Fibroblast of mammary gland (primary cell): Measurements from ENCODE around the gene SLC5A12.
A peak's percentile ranks its signal among the peaks of the same experiment; 100 is the strongest.

Source experiments
- DNase-seq: peaks from one replicate; pipeline ENCODE4 v3.0.0-alpha.2; 2010; ENCODE audit warnings: low read depth
- H3K4me3 ChIP-seq: 2 replicates; pipeline ENCODE4 v1.5.1; 2011; ENCODE audit warnings: low read depth, mild to moderate bottlenecking, low read length, moderate library complexity; ENCODE audit not compliant: control insufficient read depth
- TF ChIP-seq, protein P1 (sequence below): conservative IDR thresholded peaks from 2 replicates; pipeline ENCODE4 v1.5.1; 2011; ENCODE audit warnings: low read depth, low read length, inconsistent platforms; ENCODE audit not compliant: control insufficient read depth, insufficient read depth

SLC5A12 gene

DNA sequence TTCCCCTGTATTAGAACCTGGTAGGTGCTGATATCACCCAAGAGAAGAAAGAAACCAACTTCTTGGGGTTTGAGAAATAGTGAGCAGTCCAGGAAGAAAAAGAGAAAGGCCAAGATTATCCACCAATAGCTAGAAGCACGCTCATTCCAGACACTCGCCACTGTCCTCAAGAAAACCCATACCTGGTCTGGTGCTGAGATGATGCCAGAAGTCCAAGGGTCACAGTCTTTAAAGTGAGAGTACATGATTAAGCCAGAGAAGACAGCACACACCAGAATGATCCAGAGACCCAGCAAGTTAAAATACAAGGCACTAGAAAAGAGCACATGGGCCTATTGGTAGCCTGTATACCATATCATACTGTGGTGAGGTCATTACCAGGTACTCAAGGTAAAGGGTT, 23.6 kb downstream of the SLC5A12 start:
- TF ChIP-seq, protein P1, sequence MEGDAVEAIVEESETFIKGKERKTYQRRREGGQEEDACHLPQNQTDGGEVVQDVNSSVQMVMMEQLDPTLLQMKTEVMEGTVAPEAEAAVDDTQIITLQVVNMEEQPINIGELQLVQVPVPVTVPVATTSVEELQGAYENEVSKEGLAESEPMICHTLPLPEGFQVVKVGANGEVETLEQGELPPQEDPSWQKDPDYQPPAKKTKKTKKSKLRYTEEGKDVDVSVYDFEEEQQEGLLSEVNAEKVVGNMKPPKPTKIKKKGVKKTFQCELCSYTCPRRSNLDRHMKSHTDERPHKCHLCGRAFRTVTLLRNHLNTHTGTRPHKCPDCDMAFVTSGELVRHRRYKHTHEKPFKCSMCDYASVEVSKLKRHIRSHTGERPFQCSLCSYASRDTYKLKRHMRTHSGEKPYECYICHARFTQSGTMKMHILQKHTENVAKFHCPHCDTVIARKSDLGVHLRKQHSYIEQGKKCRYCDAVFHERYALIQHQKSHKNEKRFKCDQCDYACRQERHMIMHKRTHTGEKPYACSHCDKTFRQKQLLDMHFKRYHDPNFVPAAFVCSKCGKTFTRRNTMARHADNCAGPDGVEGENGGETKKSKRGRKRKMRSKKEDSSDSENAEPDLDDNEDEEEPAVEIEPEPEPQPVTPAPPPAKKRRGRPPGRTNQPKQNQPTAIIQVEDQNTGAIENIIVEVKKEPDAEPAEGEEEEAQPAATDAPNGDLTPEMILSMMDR = no peak
- no peak for DNase-seq
- no peak overlapping the region for H3K4me3 ChIP-seq

DNA sequence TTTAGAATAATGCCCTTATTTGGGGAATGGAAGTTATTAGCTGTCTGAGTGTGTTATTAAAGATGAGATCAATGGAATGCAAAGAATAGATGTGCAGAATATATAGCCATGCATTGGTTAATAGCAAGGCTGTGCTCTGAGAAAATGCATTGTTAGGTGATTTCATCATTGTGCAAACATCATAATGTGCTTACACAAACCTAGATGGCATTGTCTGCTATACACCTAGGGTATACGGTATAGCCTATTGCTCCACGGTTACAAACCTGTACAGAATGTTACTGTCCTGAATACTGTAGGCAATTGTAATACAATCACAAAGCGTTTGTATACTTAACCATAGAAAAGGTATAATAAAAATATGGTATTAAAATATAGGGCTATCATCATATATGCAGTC, 25.5 kb downstream of the SLC5A12 start:
- H3K4me3 ChIP-seq = no peak overlapping the region
- DNase-seq = no peak
- TF ChIP-seq, protein P1 = no peak

DNA sequence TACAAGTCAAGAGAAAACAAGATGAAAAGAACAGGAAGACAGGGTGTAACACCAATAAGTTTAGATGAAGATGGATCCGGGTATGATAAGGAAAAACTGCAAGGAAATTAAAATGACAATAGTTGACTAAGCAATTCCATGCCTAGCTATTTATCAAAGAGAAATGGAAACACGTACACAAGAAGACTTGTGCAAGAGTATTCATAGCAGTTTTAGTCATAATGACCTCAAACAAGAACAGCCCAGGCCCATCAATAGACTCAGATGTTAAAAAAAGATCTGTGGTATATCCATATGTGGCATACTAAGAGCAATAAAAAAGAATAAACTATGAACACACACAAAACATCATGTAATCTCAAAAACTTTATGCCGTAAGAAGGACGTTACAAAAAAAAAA, 33.2 kb downstream of the SLC5A12 start:
- TF ChIP-seq, protein P1 = no peak
- DNase-seq = peak; percentile 28
- H3K4me3 ChIP-seq = no peak overlapping the region

DNA sequence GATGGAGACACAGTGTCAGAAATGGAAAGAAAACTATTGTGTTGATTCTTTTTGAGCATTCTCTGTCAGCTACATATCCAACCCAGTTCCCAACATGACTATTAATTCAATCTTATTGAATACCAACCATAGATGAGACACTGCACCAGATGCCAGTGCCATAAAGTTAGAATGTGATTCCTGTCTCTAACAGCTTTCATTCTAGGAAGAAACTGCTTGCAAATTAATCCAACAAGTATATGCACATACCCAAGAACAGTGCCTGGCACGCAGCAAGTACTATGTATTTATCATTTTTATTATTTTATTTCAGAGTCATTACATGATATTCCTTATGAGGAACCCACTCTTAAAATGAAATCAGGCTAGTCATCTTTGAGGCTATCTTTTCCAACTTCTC, 34.5 kb downstream of the SLC5A12 start:
- TF ChIP-seq, protein P1 = no peak
- no peak for DNase-seq
- no peak overlapping the region for H3K4me3 ChIP-seq

DNA sequence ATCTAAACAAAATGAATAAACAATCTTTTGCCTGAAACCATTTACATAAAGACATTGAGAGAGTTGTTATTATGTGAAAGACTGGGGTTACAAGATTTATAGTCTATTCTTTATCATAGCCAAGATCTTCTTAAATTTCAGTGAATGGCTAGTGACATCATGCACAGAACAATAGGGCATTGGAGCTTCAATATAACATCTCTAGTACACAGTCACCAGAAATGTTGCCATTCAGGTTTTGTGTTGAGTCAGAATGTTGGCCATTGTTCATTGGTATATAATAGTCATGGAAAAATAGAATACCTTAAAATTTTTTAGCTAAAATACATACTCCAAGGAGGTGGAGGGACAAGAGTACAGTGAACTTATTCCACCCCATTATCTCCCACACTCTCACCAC, 44.3 kb downstream of the SLC5A12 start:
- TF ChIP-seq, protein P1 = no peak
- no peak overlapping the region for H3K4me3 ChIP-seq
- no peak for DNase-seq

DNA sequence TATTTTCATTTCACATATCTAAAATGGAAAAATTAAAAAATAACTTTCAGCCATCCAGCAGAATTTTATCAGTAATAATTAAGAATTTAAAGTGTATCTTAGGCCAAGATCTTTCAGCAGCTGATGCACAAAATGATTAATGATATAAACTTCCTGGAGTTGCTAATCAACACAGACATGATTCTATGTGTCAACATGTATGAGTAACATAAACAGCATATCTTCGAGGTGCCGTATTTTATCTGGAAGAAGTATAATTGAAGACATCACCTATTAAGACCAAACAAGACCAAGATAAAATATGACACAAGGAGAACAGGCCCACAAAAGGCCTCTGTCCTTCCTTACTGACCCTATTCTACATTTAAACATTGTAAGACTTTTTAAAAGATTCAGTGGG, 45.2 kb downstream of the SLC5A12 start:
- no peak overlapping the region for H3K4me3 ChIP-seq
- no peak for DNase-seq
- TF ChIP-seq, protein P1 = no peak
